ENCODE results near the gene MSH3.

MSH3 gene

DNA sequence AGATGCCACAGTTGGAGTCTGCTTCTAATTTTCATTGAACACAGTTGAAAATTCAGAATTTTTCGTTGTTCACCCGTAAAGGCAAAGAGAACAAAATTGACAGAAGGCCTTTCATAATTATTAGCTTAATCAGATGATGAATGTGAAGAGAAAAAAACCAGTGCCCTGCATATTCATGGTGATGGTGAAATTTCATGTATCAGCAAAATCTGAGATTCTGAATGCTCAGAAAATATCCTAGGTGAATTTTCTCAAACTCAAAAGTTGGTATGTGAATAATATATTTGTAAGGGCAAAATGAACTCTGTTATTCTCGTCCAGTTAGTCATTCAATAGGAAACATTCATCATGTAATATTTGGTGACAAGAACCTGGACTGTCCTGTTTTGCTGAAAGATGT lies 136.2 kb downstream of the MSH3 start:
- TF ChIP-seq ZFX (IDR thresholded peaks at IDR 0.05): no peak
- TF ChIP-seq, protein P1, sequence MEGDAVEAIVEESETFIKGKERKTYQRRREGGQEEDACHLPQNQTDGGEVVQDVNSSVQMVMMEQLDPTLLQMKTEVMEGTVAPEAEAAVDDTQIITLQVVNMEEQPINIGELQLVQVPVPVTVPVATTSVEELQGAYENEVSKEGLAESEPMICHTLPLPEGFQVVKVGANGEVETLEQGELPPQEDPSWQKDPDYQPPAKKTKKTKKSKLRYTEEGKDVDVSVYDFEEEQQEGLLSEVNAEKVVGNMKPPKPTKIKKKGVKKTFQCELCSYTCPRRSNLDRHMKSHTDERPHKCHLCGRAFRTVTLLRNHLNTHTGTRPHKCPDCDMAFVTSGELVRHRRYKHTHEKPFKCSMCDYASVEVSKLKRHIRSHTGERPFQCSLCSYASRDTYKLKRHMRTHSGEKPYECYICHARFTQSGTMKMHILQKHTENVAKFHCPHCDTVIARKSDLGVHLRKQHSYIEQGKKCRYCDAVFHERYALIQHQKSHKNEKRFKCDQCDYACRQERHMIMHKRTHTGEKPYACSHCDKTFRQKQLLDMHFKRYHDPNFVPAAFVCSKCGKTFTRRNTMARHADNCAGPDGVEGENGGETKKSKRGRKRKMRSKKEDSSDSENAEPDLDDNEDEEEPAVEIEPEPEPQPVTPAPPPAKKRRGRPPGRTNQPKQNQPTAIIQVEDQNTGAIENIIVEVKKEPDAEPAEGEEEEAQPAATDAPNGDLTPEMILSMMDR (conservative IDR thresholded peaks at IDR 0.05): no peak

DNA sequence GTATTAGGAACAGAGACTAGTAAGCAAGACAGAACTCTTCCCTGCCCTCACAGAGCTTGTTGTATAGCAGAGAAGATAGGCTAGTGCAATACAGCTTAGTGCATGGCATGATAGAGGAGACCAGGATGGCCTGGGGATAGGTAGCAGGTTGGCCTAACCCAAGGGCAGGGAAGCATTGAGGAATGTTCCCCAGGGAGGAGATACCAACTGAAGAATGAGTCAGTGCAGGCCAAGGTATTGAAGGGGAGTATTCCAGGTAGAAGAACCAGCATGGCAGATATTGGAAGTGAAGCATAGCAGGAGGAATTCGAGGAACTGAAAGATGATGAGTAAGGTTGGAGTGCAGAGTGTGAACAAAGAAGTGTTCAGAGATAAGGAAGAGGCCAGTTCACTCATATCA lies 138.9 kb downstream of the MSH3 start:
- TF ChIP-seq, protein P1 (conservative IDR thresholded peaks at IDR 0.05): no peak
- no peak for TF ChIP-seq ZFX (IDR thresholded peaks at IDR 0.05)

More for the DNA sequence above, 136.2 kb downstream of the MSH3 start:
- H3K27ac ChIP-seq: no peak overlapping the region

DNA sequence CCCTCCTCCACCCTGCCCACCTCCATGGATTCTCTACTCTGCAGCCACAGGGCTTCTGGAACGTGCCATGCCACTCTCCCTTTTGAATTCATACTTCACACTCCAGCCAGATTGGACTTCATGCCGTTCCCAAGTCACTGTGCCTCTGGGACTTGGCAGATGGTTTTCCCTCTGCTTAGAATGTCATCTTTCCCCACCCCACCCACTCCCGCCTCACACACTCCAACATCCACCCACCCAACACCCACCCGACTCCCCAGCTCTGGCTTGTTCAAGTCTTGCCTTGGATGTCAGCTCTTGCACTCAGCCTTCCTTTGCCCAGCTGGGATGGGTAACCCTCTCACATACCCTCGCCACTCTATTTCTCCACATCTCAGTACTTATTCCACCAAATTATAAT lies 142.4 kb downstream of the MSH3 start:
- no peak overlapping the region for H3K27ac ChIP-seq
- no peak for TF ChIP-seq ZFX (IDR thresholded peaks at IDR 0.05)
- TF ChIP-seq, protein P1 (conservative IDR thresholded peaks at IDR 0.05): no peak

More for the DNA sequence above, 138.9 kb downstream of the MSH3 start:
- no peak overlapping the region for H3K27ac ChIP-seq

DNA sequence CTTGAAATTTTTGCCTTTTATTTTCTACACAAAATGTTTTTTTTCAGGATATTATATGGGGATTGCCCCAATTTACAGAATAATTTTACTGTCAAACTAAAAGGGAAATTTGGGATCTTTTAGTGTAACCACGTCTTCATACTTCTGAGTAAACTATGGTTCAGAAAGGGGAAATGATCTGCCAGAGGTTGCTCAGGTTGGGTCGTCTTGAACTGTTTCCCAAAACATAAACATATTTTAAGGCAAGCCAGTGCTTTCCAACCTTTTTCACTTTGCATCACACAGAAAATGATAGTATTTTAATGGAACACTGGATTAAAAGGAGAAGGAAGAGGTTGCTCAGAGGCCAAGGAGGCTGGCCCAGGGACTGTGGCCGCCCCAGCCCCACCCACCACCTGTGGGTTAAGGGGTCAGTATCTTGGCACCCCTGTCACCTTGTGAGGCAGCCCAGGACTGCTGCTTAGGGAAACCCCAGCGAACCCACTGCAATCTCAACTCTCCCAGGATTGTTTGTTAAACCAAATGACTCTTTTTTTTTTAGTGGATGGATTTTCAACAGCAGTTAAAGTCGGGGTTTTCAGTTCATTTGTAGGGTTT lies 143.1 kb downstream of the MSH3 start:
- no peak overlapping the region for H3K27ac ChIP-seq
- no peak for TF ChIP-seq ZFX (IDR thresholded peaks at IDR 0.05)
- TF ChIP-seq, protein P1 (conservative IDR thresholded peaks at IDR 0.05): no peak

DNA sequence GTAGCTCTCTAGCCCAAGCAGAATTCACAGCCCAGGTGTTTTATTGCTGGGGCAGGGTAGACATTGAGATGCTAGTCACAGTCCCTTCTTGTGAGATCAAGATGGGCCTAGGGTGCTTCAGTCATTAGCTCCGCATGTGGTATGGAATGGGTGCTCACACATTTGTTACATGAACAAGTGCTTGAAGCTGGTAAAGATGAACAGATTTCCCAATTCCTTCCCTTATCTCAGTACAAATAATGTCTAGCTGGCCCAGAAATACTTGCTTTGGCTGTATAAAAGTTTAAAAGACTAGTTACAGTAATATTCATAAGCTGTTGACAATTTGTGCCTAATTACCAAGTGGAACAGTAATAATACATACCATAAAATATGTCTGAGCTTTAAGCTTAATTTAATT lies 143.7 kb downstream of the MSH3 start:
- no peak overlapping the region for H3K27ac ChIP-seq
- no peak for TF ChIP-seq ZFX (IDR thresholded peaks at IDR 0.05)
- TF ChIP-seq, protein P1 (conservative IDR thresholded peaks at IDR 0.05): no peak

GRCh38 chr5:80798633-80799032 lies 144.2 kb downstream of the MSH3 start:
- H3K27ac ChIP-seq: no peak overlapping the region
- TF ChIP-seq, protein P1 (conservative IDR thresholded peaks at IDR 0.05): no peak
- TF ChIP-seq ZFX (IDR thresholded peaks at IDR 0.05): no peak

GRCh38 chr5:80799041-80799440 lies 144.6 kb downstream of the MSH3 start:
- H3K27ac ChIP-seq: no peak overlapping the region
- no peak for TF ChIP-seq ZFX (IDR thresholded peaks at IDR 0.05)
- TF ChIP-seq, protein P1 (conservative IDR thresholded peaks at IDR 0.05): no peak
